Measurements from ENCODE around the gene MPHOSPH8.

The MPHOSPH8 gene

GRCh38 chr13:19673473-19674430 is 40.3 kb downstream of the MPHOSPH8 start:
- H3K4me3 ChIP-seq (ENCODE audit: low read depth, low read length), result no peak overlapping the region
- H3K27ac ChIP-seq, result no peak overlapping the region
- no peaks in the 10 kb centered on the region for H3K27me3 ChIP-seq (ENCODE audit: insufficient read depth, low read depth, severe bottlenecking)
- no peaks in the 10 kb centered on the region for H3K9me3 ChIP-seq (ENCODE audit: severe bottlenecking)
- no peak for DNase-seq
- H3K36me3 ChIP-seq, result peaks cover 89% of the 10 kb centered on the region
- TF ChIP-seq CTCF (IDR thresholded peaks at IDR 0.05; ENCODE audit: low read depth, low read length), result no peak

GRCh38 chr13:19674898-19675297 is 41.4 kb downstream of the MPHOSPH8 start:
- no peak overlapping the region for H3K4me3 ChIP-seq (ENCODE audit: low read depth, low read length)
- H3K27ac ChIP-seq, result no peak overlapping the region
- no peaks in the 10 kb centered on the region for H3K9me3 ChIP-seq (ENCODE audit: severe bottlenecking)
- no peak for DNase-seq
- H3K36me3 ChIP-seq, result peaks cover 83% of the 10 kb centered on the region
- TF ChIP-seq CTCF (IDR thresholded peaks at IDR 0.05; ENCODE audit: low read depth, low read length), result no peak
- H3K27me3 ChIP-seq (ENCODE audit: insufficient read depth, low read depth, severe bottlenecking), result no peaks in the 10 kb centered on the region

GRCh38 chr13:19676168-19676567 is 42.7 kb downstream of the MPHOSPH8 start:
- no peak for TF ChIP-seq CTCF (IDR thresholded peaks at IDR 0.05; ENCODE audit: low read depth, low read length)
- peaks cover 70% of the 10 kb centered on the region for H3K36me3 ChIP-seq
- no peaks in the 10 kb centered on the region for H3K27me3 ChIP-seq (ENCODE audit: insufficient read depth, low read depth, severe bottlenecking)
- H3K4me3 ChIP-seq (ENCODE audit: low read depth, low read length), result no peak overlapping the region
- DNase-seq, result no peak
- no peaks in the 10 kb centered on the region for H3K9me3 ChIP-seq (ENCODE audit: severe bottlenecking)
- H3K27ac ChIP-seq, result no peak overlapping the region

- DNase-seq, result no peak
- no peak overlapping the region for H3K4me3 ChIP-seq (ENCODE audit: low read depth, low read length)
- peaks cover 31% of the 10 kb centered on the region for H3K36me3 ChIP-seq
- no peaks in the 10 kb centered on the region for H3K27me3 ChIP-seq (ENCODE audit: insufficient read depth, low read depth, severe bottlenecking)
- TF ChIP-seq CTCF (IDR thresholded peaks at IDR 0.05; ENCODE audit: low read depth, low read length), result no peak
- H3K27ac ChIP-seq, result no peak overlapping the region
- no peaks in the 10 kb centered on the region for H3K9me3 ChIP-seq (ENCODE audit: severe bottlenecking)
Measured at GRCh38 chr13:19680751-19681150, 47.3 kb downstream of the MPHOSPH8 start.

GRCh38 chr13:19681517-19681916 is 48.1 kb downstream of the MPHOSPH8 start:
- Histone ChIP-seq H3K4me3 (ENCODE audit: low read depth, low read length) (no peak overlapping the region), H3K27me3 (ENCODE audit: insufficient read depth, low read depth, severe bottlenecking) (no peaks in the 10 kb centered on the region), H3K27ac (no peak overlapping the region), H3K36me3 (peaks cover 27% of the 10 kb centered on the region), H3K9me3 (ENCODE audit: severe bottlenecking) (no peaks in the 10 kb centered on the region)
- no peak for TF ChIP-seq CTCF (IDR thresholded peaks at IDR 0.05; ENCODE audit: low read depth, low read length)
- DNase-seq, result no peak
